NK-92 treated with Interleukin-12 subunit alpha and Interleukin-12 subunit beta, amount 100 ng/mL, for 24 hours (cell line): ENCODE data around the gene PIGT.

ENCODE experiments used
- DNase-seq: peaks from one replicate; lab custom pipeline; 2025; lab: John Stamatoyannopoulos, UW

The PIGT gene

GRCh38 chr20:45400346-45401031, 15.5 kb upstream of the PIGT start:
- DNase-seq, result no peak

DNA sequence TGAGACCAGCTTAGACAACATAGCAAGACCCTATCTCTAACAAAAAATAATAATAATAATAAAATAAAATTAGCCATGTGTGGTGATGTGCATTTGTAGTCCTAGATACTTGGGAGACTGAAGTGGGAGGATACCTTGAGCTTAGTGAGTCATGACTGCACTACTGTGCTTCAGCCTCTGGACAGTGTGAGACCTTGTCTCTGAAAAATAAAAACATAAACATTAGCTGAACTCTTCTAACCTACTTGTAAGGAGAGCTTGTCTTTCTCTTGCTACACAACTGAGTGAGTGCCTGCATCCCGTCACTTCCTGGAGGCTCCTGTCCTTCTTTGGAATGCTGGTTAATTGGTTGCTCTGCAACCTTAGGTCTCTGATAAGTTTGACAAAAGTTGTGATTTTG, 13.0 kb upstream of the PIGT start:
- DNase-seq, result no peak

DNA sequence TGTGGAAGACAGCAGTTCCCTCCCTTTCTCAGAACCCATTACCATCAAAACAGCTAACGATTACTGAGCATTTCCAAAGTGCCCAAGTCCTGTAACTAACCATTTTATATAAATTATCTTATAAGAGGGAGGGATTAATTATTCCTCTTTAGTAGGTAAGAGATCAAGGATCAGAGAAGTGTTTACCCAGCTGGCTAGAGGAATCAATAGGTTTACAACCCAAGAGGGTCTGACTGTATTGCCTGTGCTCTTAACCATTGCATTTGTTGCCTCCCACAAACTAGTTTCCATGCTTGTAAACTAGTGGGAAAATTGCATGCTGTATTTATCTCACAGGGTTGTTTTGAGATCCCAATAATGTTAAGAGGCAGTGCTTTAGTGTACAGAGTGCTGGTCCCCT, 11.5 kb upstream of the PIGT start:
- DNase-seq, result no peak

- no peak for DNase-seq
Observed at GRCh38 chr20:45405571-45406259, 10.2 kb upstream of the PIGT start.

- DNase-seq, result no peak
Observed at GRCh38 chr20:45406260-45407066, 9.5 kb upstream of the PIGT start.

GRCh38 chr20:45407067-45407745, 8.7 kb upstream of the PIGT start:
- no peak for DNase-seq

GRCh38 chr20:45407783-45408645, 7.9 kb upstream of the PIGT start, which contains the start of gene DBNDD2:
DBNDD2 (plus strand) TSS chr20:45408289; CDS start chr20:45408468, 179 bp downstream.
- no peak for DNase-seq

DNA sequence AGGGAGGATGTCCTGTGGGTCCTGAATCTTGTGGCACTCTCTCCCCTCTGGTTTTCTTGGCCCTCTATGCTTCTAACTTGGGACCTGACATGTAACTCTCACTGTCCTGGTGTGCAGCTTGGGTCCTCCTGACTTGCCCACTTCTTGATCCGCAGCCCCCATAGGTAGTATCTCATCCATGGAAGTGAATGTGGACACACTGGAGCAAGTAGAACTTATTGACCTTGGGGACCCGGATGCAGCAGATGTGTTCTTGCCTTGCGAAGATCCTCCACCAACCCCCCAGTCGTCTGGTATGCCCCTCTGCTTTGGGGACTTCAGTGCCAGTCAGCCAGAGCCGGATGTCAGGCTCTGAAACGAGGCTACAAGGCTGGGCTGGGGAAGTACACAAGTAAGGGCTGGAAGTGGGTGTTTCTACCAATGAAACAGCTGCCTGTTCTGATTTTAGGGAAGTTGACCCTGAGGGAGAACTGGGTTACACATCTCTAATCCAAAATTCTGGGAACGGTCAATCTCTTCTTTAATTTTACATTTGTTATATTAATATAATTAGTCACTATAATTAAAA, 7.2 kb upstream of the PIGT start:
- no peak for DNase-seq

GRCh38 chr20:45409521-45410272, 6.2 kb upstream of the PIGT start:
- no peak for DNase-seq

DNA sequence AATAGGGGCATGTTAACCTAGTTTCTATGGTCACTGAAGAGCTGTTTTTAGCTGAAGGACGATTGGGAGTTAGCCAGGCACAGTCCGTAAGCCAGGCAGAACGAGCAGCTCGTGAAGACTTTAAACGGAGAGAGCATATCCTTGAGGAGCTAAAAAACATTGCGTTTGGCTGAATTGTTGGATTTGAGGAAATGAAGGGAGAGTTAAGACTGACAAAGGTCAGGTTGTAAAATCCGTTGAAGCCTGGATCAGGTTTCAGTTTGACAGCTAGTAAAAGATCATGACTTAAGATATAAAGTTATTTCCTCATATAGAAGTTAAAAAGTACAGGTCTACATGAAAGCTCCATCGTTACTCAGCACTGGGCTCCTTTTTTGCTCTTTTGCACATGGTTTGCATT, 5.1 kb upstream of the PIGT start:
- no peak for DNase-seq

- DNase-seq, result no peak
Observed at GRCh38 chr20:45412653-45413052, 3.3 kb upstream of the PIGT start.

DNA sequence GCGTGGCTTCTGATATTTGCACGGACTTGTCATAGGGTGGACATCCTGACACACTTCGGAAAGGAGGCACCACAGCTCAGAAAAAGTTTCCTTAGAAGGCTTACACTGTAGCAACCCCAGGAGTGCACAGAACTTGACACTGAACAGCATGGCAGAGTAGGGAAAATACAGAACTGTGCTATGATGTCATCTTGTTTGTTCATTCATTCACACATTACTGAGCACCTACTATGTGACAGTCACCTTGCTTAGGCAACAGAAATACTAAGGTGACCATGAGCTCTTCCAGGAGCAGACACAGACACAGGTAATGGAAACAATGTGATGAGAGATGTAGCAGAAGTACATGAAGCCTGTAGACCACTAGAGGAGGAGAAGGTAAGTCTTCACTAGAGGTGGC, 2.5 kb upstream of the PIGT start:
- DNase-seq, result no peak

DNA sequence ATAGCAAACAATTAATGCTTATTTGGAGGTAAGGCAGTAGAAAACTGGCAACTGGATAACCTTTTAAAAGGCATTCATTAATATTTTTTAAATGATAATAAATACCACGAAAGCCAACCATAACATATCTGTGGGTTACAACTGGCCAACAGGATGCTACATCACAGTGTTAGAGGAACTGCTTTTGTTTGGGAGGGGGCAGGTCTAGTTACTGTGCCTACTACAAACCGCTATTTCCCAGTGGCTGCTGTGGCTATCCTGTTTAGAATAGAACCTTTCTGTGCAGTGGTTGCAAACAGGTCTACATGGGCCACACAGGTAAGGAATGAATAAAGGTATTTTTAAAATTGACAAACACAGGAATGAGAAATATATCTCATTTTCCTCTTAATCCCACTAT, 976 bp downstream of the PIGT start:
- DNase-seq, result no peak

GRCh38 chr20:45419188-45420091, 3.5 kb downstream of the PIGT start:
- DNase-seq, result no peak

DNA sequence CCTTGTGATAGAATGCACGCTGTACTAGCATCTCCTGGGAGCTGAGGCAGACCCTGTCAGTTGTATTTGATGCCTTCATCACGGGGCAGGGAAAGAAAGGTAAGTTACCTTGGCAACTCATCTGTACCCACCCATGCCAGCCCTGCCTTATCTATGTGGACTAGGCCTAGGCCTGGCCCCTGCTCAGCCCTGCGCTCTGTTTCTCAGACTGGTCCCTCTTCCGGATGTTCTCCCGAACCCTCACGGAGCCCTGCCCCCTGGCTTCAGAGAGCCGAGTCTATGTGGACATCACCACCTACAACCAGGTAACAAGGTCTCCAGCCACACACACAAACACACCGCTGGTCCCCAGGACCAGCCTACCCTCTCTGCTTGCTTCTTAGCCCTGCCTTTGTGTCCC, 4.2 kb downstream of the PIGT start:
- no peak for DNase-seq

- no peak for DNase-seq
Observed at GRCh38 chr20:45423700-45424099, 7.8 kb downstream of the PIGT start.

GRCh38 chr20:45425561-45425960, 9.6 kb downstream of the PIGT start:
- no peak for DNase-seq

- DNase-seq, result no peak
Observed at GRCh38 chr20:45426320-45427016, 10.5 kb downstream of the PIGT start.
